HEK293 (cell line): ENCODE results near the gene THSD4.

Source experiments
- GFI1B ChIP-seq: fragments of 450-650 bp; formaldehyde crosslinking; IDR thresholded peaks from 2 replicates; pipeline ENCODE4 v1.5.1; 2016; ENCODE audit warnings: missing biosample characterization, missing genetic modification characterization
- GLI4 ChIP-seq: fragments of 450-650 bp; formaldehyde crosslinking; IDR thresholded peaks from 2 replicates; pipeline ENCODE4 v1.5.1; 2016; ENCODE audit warnings: missing biosample characterization, missing genetic modification characterization
- HOXC10 ChIP-seq: sonication (generic); formaldehyde crosslinking; IDR thresholded peaks from 2 replicates; pipeline ENCODE4 v1.8.1; 2023; ENCODE audit warnings: mild to moderate bottlenecking, missing genetic modification reagents
- IKZF3 ChIP-seq: fragments of 450-650 bp; IDR thresholded peaks from 2 replicates; pipeline ENCODE4 v1.5.0; 2018; ENCODE audit warnings: missing biosample characterization, mild to moderate bottlenecking, missing genetic modification characterization, moderate library complexity
- REST ChIP-seq: fragments of 450-650 bp; formaldehyde crosslinking; IDR thresholded peaks from 2 replicates; pipeline ENCODE4 v1.5.1; 2016; ENCODE audit warnings: missing biosample characterization, missing genetic modification characterization
- SALL2 ChIP-seq: fragments of 450-650 bp; formaldehyde crosslinking; IDR thresholded peaks from 2 replicates; pipeline ENCODE4 v1.5.0; 2017; ENCODE audit warnings: missing biosample characterization, mild to moderate bottlenecking, missing genetic modification characterization, borderline replicate concordance
- WT1 ChIP-seq: fragments of 450-650 bp; formaldehyde crosslinking; IDR thresholded peaks from 2 replicates; pipeline ENCODE4 v1.5.1; 2016; ENCODE audit warnings: missing biosample characterization, missing genetic modification characterization
- ZBTB11 ChIP-seq: fragments of 450-650 bp; formaldehyde crosslinking; conservative IDR thresholded peaks from 2 replicates; pipeline ENCODE4 v1.5.1; 2016; ENCODE audit warnings: low read depth, missing biosample characterization, missing genetic modification characterization
- ZBTB20 ChIP-seq: fragments of 450-650 bp; formaldehyde crosslinking; IDR thresholded peaks from 2 replicates; pipeline ENCODE4 v1.5.1; 2016; ENCODE audit warnings: missing biosample characterization, missing genetic modification characterization
- ZBTB21 ChIP-seq: fragments of 450-650 bp; formaldehyde crosslinking; IDR thresholded peaks from 2 replicates; pipeline ENCODE4 v1.5.1; 2017; ENCODE audit warnings: missing biosample characterization, missing genetic modification characterization
- ZBTB44 ChIP-seq: fragments of 450-650 bp; IDR thresholded peaks from 2 replicates; pipeline ENCODE4 v1.5.1; 2018; ENCODE audit warnings: missing biosample characterization, mild to moderate bottlenecking, missing genetic modification characterization
- ZEB2 ChIP-seq: fragments of 450-650 bp; formaldehyde crosslinking; IDR thresholded peaks from 2 replicates; pipeline ENCODE4 v1.5.1; 2016; ENCODE audit warnings: missing biosample characterization, missing genetic modification characterization
- ZFP3 ChIP-seq: fragments of 450-650 bp; formaldehyde crosslinking; IDR thresholded peaks from 2 replicates; pipeline ENCODE4 v1.5.1; 2016; ENCODE audit warnings: low read depth, missing biosample characterization, missing genetic modification characterization
- ZIC2 ChIP-seq: fragments of 450-650 bp; formaldehyde crosslinking; IDR thresholded peaks from 2 replicates; pipeline ENCODE4 v1.5.1; 2016; ENCODE audit warnings: missing biosample characterization, missing genetic modification characterization
- ZNF202 ChIP-seq: fragments of 450-650 bp; formaldehyde crosslinking; IDR thresholded peaks from 2 replicates; pipeline ENCODE4 v1.5.1; 2016; ENCODE audit warnings: missing biosample characterization, missing genetic modification characterization, borderline replicate concordance
- ZNF280C ChIP-seq: fragments of 450-650 bp; formaldehyde crosslinking; IDR thresholded peaks from 2 replicates; pipeline ENCODE4 v1.5.1; 2016; ENCODE audit warnings: missing biosample characterization, missing genetic modification characterization
- ZNF341 ChIP-seq: fragments of 450-650 bp; formaldehyde crosslinking; IDR thresholded peaks from 2 replicates; pipeline ENCODE4; 2016; ENCODE audit warnings: low read depth, missing biosample characterization, missing genetic modification characterization
- ZNF391 ChIP-seq: fragments of 450-650 bp; formaldehyde crosslinking; IDR thresholded peaks from 2 replicates; pipeline ENCODE4 v1.5.1; 2016; ENCODE audit warnings: low read depth, missing biosample characterization, missing genetic modification characterization, borderline replicate concordance
- ZNF423 ChIP-seq: fragments of 450-650 bp; formaldehyde crosslinking; IDR thresholded peaks from 2 replicates; pipeline ENCODE4 v1.5.1; 2016; ENCODE audit warnings: missing biosample characterization, missing genetic modification characterization
- ZNF514 ChIP-seq: fragments of 450-650 bp; formaldehyde crosslinking; IDR thresholded peaks from 2 replicates; pipeline ENCODE4 v1.5.1; 2016; ENCODE audit warnings: missing biosample characterization, missing genetic modification characterization
- ZNF548 ChIP-seq: fragments of 450-650 bp; formaldehyde crosslinking; IDR thresholded peaks from 2 replicates; pipeline ENCODE4 v1.5.1; 2016; ENCODE audit warnings: missing biosample characterization, missing genetic modification characterization
- ZNF561 ChIP-seq: fragments of 450-650 bp; IDR thresholded peaks from 2 replicates; pipeline ENCODE4 v1.5.1; 2018; ENCODE audit warnings: missing biosample characterization, missing genetic modification characterization, borderline replicate concordance
- ZNF626 ChIP-seq: fragments of 450-650 bp; sonication (Bioruptor Pico); formaldehyde crosslinking; IDR thresholded peaks from 2 replicates; pipeline ENCODE4 v1.5.1; 2018; ENCODE audit warnings: missing biosample characterization, missing genetic modification characterization, inconsistent platforms
- ZNF654 ChIP-seq: fragments of 450-650 bp; formaldehyde crosslinking; IDR thresholded peaks from 2 replicates; pipeline ENCODE4 v1.5.1; 2016; ENCODE audit warnings: low read depth, missing biosample characterization, missing genetic modification characterization
- ZNF664 ChIP-seq: fragments of 450-650 bp; formaldehyde crosslinking; IDR thresholded peaks from 2 replicates; pipeline ENCODE4 v1.5.1; 2016; ENCODE audit warnings: missing biosample characterization, missing genetic modification characterization
- ZNF704 ChIP-seq: fragments of 450-650 bp; formaldehyde crosslinking; IDR thresholded peaks from 2 replicates; pipeline ENCODE4 v1.5.1; 2016; ENCODE audit warnings: missing biosample characterization, missing genetic modification characterization
- ZNF830 ChIP-seq: fragments of 450-650 bp; IDR thresholded peaks from 2 replicates; pipeline ENCODE4 v1.5.0; 2018; ENCODE audit warnings: missing biosample characterization, missing genetic modification characterization, low read depth, mild to moderate bottlenecking, moderate library complexity
- ZXDB ChIP-seq: fragments of 450-650 bp; formaldehyde crosslinking; IDR thresholded peaks from 2 replicates; pipeline ENCODE4 v1.5.1; 2016; ENCODE audit warnings: missing biosample characterization, missing genetic modification characterization

The THSD4 gene

GRCh38 chr15:71362987-71363968, 248.0 kb downstream of the THSD4 start (continued):
- TF ChIP-seq ZNF704 (tag by site-specific recombination) (no peak), ZNF664 (tag by site-specific recombination) (peak; percentile 95), ZNF654 (tag by site-specific recombination) (no peak), ZNF341 (tag by site-specific recombination) (no peak), ZBTB44 (tag by site-specific recombination) (peak; percentile 72), HOXC10 (CRISPR knock-in tag) (no peak), ZNF280C (tag by site-specific recombination) (no peak), ZNF830 (tag by site-specific recombination) (no peak), ZNF561 (tag by site-specific recombination) (no peak; the same call in 1 of the 2 replicates), SALL2 (tag by site-specific recombination) (no peak), ZBTB21 (tag by site-specific recombination) (no peak), GFI1B (tag by site-specific recombination) (no peak), ZNF423 (tag by site-specific recombination) (no peak), ZEB2 (tag by site-specific recombination) (no peak), ZIC2 (tag by site-specific recombination) (no peak), ZBTB20 (tag by site-specific recombination) (peak; percentile 82), ZBTB11 (tag by site-specific recombination) (no peak), ZNF514 (no peak), ZFP3 (no peak), GLI4 (tag by site-specific recombination) (no peak), REST (tag by site-specific recombination) (no peak), ZNF548 (tag by site-specific recombination) (no peak), ZXDB (no peak), ZNF202 (tag by site-specific recombination) (no peak), IKZF3 (tag by site-specific recombination) (peak; percentile 64), ZNF391 (tag by site-specific recombination) (no peak), WT1 (tag by site-specific recombination) (no peak), ZNF626 (tag by site-specific recombination) (no peak)
